ENCODE results near the gene RXFP1.
A peak's percentile ranks its signal among the peaks of the same experiment; 100 is the strongest.
"Not testable (repeated sequence)": the region's sequence is repeated elsewhere in the genome, so short reads cannot be mapped to it uniquely, and the experiment has no call there.

RXFP1 gene

DNA sequence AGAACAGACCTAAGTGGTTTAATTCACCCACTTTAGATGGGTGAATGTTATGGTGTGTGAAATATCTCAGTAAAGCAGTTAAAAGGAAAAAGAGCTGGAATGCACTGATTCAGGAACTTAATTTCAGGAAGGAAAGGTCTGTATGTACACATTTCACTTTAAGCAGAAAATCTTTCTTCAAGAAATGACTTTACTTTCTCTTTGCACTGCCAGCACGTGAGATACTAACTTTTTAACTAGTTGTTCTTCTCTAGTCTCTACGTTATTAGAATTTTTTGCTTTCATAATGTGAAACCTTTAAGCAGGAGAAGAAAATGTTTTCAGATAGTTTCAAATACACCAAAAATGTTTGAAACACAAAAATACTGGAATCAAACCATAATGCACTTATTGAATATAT, 131.2 kb downstream of the RXFP1 start:
- Histone ChIP-seq H2AFZ (ENCODE audit: low read depth, low read length) (peak overlapping the region; percentile 88), H4K20me1 (ENCODE audit: insufficient read depth, low read length) (no peaks in the 10 kb centered on the region), H3K9me3 (ENCODE audit: insufficient read depth, low read length) (no peaks in the 10 kb centered on the region), H3K36me3 (replicated peaks; ENCODE audit: low read depth, low read length) (no peaks in the 10 kb centered on the region), H3K27me3 (ENCODE audit: low read depth, low read length) (no peaks in the 10 kb centered on the region), H3K9ac (ENCODE audit: low read length) (peak overlapping the region; percentile 32), H3K4me1 (ENCODE audit: low read length) (peaks cover 10% of the 10 kb centered on the region), H3K4me2 (ENCODE audit: low read length) (peak overlapping the region; percentile 75), H3K4me3 (ENCODE audit: low read length) (peak overlapping the region; percentile 59), H3K79me2 (ENCODE audit: low read length) (no peaks in the 10 kb centered on the region), H3K27ac (ENCODE audit: low read length) (no peak overlapping the region)
- TF ChIP-seq, protein P1, sequence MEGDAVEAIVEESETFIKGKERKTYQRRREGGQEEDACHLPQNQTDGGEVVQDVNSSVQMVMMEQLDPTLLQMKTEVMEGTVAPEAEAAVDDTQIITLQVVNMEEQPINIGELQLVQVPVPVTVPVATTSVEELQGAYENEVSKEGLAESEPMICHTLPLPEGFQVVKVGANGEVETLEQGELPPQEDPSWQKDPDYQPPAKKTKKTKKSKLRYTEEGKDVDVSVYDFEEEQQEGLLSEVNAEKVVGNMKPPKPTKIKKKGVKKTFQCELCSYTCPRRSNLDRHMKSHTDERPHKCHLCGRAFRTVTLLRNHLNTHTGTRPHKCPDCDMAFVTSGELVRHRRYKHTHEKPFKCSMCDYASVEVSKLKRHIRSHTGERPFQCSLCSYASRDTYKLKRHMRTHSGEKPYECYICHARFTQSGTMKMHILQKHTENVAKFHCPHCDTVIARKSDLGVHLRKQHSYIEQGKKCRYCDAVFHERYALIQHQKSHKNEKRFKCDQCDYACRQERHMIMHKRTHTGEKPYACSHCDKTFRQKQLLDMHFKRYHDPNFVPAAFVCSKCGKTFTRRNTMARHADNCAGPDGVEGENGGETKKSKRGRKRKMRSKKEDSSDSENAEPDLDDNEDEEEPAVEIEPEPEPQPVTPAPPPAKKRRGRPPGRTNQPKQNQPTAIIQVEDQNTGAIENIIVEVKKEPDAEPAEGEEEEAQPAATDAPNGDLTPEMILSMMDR (IDR thresholded peaks at IDR 0.05; ENCODE audit: low read depth, low read length): no peak
- TF ChIP-seq EZH2phosphoT487 (IDR thresholded peaks at IDR 0.05; ENCODE audit: low read depth): no peak

DNA sequence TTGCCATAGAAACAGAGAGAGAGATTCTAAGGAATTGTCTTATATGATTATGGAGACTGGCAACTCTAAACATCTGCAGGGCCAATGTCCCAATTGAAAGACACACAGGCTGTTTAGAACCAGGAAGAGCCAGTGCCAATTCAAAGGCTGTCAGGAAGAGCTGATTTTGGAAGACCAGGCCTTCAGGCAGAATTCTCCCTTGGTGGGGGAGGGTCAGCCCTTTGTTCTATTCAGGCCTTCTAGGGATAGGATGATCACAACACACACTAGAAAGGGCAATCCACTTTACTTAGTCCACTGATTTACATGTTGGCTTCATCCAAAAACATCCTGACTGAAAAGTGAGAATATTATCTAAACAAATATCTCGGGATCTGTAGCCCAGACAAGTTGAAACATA, 134.8 kb downstream of the RXFP1 start:
- H3K4me3 ChIP-seq (ENCODE audit: low read length): no peak overlapping the region
- no peak overlapping the region for H3K4me2 ChIP-seq (ENCODE audit: low read length)
- H3K9me3 ChIP-seq (ENCODE audit: insufficient read depth, low read length): no peaks in the 10 kb centered on the region
- no peak overlapping the region for H3K27ac ChIP-seq (ENCODE audit: low read length)
- no peaks in the 10 kb centered on the region for H4K20me1 ChIP-seq (ENCODE audit: insufficient read depth, low read length)
- TF ChIP-seq, protein P1 (IDR thresholded peaks at IDR 0.05; ENCODE audit: low read depth, low read length): no peak
- TF ChIP-seq EZH2phosphoT487 (IDR thresholded peaks at IDR 0.05; ENCODE audit: low read depth): no peak
- peaks cover 10% of the 10 kb centered on the region for H3K4me1 ChIP-seq (ENCODE audit: low read length)
- no peak overlapping the region for H2AFZ ChIP-seq (ENCODE audit: low read depth, low read length)
- no peaks in the 10 kb centered on the region for H3K27me3 ChIP-seq (ENCODE audit: low read depth, low read length)
- no peak overlapping the region for H3K9ac ChIP-seq (ENCODE audit: low read length)
- no peaks in the 10 kb centered on the region for H3K36me3 ChIP-seq (replicated peaks; ENCODE audit: low read depth, low read length)
- H3K79me2 ChIP-seq (ENCODE audit: low read length): no peaks in the 10 kb centered on the region

DNA sequence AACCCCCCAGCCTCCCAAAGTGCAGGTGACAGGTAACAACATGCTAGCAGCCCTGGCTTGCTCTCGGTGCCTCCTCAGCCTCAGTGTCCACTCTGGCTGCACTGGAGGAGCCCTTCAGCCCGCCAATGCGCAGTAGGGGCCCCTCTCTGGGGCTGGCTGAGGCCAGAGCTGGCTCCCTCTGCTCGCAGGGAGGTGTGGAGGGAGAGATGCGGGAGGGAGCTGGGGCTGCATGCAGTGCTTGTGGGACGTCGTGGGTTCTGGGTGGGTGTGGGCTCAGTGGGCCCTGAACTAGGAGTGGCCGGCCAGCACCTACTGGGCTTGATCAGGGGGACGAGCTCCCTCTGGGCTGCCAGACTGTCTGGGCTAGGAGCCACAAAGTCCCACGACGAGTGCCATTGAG, 135.6 kb downstream of the RXFP1 start:
- Histone ChIP-seq H3K36me3 (replicated peaks; ENCODE audit: low read depth, low read length) (no peaks in the 10 kb centered on the region), H3K4me3 (ENCODE audit: low read length) (no peak overlapping the region), H3K9me3 (ENCODE audit: insufficient read depth, low read length) (no peaks in the 10 kb centered on the region), H3K9ac (ENCODE audit: low read length) (no peak overlapping the region), H3K4me2 (ENCODE audit: low read length) (no peak overlapping the region), H3K27me3 (ENCODE audit: low read depth, low read length) (no peaks in the 10 kb centered on the region), H3K4me1 (ENCODE audit: low read length) (peaks cover 9% of the 10 kb centered on the region), H2AFZ (ENCODE audit: low read depth, low read length) (no peak overlapping the region), H3K27ac (ENCODE audit: low read length) (no peak overlapping the region), H3K79me2 (ENCODE audit: low read length) (no peaks in the 10 kb centered on the region), H4K20me1 (ENCODE audit: insufficient read depth, low read length) (no peaks in the 10 kb centered on the region)
- TF ChIP-seq, protein P1 (IDR thresholded peaks at IDR 0.05; ENCODE audit: low read depth, low read length): no peak
- TF ChIP-seq EZH2phosphoT487 (IDR thresholded peaks at IDR 0.05; ENCODE audit: low read depth): no peak

DNA sequence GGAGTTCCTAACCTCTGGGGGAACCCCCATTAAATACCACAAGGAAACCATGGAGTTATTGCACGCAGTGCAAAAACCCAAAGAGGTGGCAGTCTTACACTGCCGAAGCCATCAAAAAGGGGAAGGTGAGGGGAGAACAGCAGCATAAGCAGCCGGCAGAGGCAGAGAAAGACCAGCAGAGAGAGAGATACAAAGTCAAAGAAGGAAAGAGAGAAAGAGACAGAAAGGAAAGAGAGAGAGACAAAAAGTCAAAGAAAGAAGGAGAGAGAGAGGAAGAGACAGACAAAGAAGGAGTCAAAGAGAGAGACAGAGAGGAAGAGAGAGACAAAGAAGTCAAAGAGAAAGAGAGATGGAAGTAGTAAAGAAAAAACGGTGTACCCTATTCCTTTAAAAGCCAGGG, 141.6 kb downstream of the RXFP1 start:
- H3K27me3 ChIP-seq (ENCODE audit: low read depth, low read length); H3K4me1 ChIP-seq (ENCODE audit: low read length); H3K4me2 ChIP-seq (ENCODE audit: low read length); H3K9ac ChIP-seq (ENCODE audit: low read length); H3K4me3 ChIP-seq (ENCODE audit: low read length); H3K27ac ChIP-seq (ENCODE audit: low read length); H3K9me3 ChIP-seq (ENCODE audit: insufficient read depth, low read length); H2AFZ ChIP-seq (ENCODE audit: low read depth, low read length); H4K20me1 ChIP-seq (ENCODE audit: insufficient read depth, low read length): not testable (repeated sequence)
- peaks cover 18% of the 10 kb centered on the region for H3K79me2 ChIP-seq (ENCODE audit: low read length)
- peaks cover 26% of the 10 kb centered on the region for H3K36me3 ChIP-seq (replicated peaks; ENCODE audit: low read depth, low read length)

DNA sequence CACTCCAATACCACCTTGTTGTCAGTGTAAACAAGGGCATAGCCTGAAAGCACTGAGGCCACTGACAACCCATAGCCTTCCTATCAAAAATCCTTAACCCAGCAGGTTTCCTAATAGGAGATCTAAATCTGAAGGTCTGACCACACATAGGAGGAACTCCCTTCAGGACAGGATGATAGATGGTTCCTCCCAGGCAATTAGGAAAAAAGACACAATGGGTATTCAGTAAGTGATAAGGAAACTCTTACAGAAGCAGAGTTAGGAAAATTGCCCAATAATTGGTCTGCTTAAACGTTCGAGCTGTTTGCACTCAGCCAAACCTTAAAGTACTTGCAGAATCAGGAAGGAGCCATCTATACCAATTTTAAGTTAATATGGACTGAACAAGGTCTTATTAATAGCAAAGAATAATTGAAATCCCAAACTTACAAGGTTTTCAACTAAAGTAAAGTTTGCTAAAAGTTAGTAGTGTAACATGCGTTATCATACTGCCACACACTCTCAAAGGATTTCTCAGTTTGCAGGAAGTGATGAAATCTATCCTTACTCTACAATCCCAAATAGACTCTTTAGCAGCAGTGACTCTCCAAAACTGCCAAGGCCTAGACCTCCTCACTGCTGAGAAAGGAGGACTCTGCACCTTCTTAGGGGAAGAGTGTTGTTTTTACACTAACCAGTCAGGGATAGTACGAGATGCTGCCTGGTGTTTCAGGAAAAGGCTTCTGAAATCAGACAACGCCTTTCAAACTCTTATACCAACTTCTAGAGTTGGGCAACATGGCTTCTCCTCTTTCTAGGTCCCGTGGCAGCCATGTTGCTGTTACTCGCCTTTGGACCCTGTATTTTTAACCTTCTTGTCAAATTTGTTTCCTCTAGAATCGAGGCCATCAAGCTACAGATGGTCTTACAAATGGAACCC, 142.3 kb downstream of the RXFP1 start:
- not testable (repeated sequence) for H3K4me1 ChIP-seq (ENCODE audit: low read length); H3K27ac ChIP-seq (ENCODE audit: low read length); H4K20me1 ChIP-seq (ENCODE audit: insufficient read depth, low read length); H3K9me3 ChIP-seq (ENCODE audit: insufficient read depth, low read length); H3K4me2 ChIP-seq (ENCODE audit: low read length); H3K4me3 ChIP-seq (ENCODE audit: low read length); H3K9ac ChIP-seq (ENCODE audit: low read length); H2AFZ ChIP-seq (ENCODE audit: low read depth, low read length); H3K27me3 ChIP-seq (ENCODE audit: low read depth, low read length)
- Histone ChIP-seq H3K36me3 (replicated peaks; ENCODE audit: low read depth, low read length) (peaks cover 32% of the 10 kb centered on the region), H3K79me2 (ENCODE audit: low read length) (peaks cover 25% of the 10 kb centered on the region)
